Raji (cell line): Measurements from ENCODE around the gene C1orf116.

Source experiments
- POLR2A ChIP-seq: IDR thresholded peaks from 2 replicates; pipeline ENCODE4 v1.6.1; 2011; ENCODE audit warnings: low read depth, low read length, control low read depth; ENCODE audit not compliant: insufficient read depth

Gene C1orf116

DNA sequence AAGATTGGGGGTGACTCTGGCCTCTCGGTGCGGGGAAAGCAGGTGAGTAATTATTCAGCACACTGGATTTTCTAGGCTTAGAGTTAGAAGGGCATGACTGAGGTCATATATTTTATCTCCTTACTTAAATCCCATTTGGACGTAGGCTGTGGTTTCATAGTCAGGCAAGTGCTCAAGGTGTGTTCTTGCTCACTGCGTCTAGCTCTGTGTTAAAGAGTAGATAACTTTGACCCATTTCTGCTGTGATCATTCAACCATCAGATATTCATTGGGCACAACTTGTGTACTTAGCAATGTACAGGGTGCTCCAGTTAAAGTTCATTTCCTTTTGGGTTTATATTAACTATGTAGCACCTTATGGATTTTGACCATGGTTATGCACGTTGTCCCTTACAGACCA, 35.1 kb upstream of the C1orf116 start:
- no peak for TF ChIP-seq POLR2A

DNA sequence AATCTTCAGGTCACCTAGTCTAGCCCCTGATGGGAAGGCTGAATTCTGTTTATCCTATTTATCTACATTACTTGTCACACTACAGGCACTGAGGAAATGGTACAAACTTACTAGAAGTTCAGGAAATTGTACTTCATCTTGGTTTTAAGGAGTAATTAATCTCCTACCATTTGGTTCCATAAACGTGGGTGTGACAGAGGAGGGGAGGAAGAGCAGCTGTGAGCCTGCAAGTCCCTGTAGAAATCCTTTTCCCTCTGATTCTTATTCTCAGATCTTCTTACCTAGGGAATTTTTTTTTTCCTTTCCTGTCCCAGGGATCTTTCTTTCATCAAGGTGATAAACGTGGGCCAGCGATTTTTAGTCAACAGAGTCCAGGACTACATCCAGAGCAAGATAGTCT, 34.6 kb upstream of the C1orf116 start:
- no peak for TF ChIP-seq POLR2A

DNA sequence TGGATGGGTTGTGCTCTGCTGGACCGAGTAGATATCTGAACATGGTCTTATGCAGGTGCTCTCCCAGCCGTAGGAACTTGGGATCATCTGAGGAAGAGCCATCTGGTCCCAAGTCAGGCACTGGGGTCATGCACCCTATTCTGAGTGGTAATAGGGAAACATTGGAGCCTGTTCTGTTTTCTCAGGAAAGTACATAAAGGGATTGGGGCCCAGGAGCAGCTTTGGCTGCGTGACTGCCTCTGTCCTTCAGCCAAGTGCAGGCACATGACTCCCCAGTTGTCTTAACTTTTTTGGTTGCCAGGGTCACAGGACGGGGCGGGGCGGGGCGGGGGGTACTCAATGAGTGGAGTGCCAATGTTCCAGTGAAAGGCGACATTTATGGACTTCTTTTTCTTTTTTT, 32.0 kb upstream of the C1orf116 start:
- no peak for TF ChIP-seq POLR2A

DNA sequence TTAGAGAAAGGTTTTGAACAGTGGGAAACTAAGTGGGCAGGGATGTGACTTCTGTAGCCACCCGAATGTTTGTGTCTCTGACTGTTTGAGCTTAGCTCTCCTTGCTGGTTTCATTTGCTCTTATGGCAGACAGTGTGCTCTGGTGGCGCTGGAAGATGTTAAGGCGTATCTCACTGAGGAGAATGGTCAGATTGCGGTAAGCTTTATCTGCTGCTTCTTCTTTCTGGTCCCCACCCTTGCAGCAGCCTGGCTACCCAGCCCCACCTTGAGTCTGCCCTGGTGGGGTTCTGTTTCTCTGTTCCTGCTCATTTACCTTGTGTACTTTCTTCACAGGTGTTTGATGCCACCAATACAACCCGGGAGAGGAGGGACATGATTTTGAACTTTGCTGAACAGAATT, 30.5 kb upstream of the C1orf116 start:
- no peak for TF ChIP-seq POLR2A

DNA sequence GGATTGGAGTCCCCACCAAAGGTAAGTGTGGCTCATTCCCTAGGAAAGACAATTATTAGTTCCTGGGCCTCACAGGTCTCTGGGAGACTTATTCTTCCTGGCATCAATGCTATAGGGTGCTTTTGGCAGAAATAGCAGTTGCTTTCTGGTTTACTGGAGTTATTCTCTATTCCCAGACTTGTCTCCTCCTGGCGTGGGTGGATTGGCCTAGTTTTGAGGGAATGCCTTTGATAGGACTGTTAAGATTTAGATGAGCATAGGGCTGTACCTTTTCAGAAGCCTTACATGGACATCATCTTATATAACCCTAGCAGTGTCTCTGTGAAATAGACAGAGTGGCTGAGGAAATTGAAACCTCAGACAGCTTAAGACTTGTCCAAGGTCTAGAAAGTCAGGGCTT, 29.5 kb upstream of the C1orf116 start:
- TF ChIP-seq POLR2A, result no peak

DNA sequence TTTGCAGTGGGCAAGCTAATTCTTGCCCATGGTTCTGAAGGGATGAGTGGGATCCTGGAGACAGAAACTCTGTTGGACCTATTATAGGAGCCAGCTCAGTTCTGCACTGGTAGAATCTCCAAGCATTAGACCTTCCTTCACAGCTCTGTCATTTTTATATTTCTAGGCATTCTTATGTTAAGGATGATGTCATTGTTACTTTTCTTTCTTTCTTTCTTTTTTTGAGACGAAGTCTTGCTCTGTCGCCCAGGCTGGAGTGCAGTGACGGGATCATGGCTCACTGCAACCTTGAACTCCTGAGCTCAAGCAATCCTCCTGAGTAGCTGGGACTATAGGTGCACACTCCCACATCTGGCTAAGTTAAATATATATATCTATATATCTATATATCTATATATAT, 28.0 kb upstream of the C1orf116 start:
- TF ChIP-seq POLR2A, result no peak

DNA sequence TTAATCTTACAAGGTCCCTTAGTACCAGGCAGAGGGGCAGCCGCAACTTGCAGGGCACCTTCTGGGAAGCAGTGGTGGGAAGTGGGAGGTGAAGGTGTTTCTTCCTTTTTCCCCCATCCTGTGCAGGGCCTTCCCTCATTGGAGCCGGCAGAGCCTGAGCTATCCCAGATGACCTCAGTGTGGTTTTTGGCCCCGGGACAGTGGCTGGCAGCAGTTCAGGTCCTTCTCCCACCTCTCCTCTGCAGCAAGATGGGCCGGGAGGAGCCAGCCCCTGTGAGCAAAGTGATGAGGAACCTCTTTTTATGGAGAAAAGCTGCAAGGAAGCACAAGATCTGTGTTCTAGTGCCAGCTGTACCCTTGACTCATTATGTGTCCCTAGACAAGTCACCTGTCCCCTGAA, 27.3 kb upstream of the C1orf116 start:
- TF ChIP-seq POLR2A, result no peak

DNA sequence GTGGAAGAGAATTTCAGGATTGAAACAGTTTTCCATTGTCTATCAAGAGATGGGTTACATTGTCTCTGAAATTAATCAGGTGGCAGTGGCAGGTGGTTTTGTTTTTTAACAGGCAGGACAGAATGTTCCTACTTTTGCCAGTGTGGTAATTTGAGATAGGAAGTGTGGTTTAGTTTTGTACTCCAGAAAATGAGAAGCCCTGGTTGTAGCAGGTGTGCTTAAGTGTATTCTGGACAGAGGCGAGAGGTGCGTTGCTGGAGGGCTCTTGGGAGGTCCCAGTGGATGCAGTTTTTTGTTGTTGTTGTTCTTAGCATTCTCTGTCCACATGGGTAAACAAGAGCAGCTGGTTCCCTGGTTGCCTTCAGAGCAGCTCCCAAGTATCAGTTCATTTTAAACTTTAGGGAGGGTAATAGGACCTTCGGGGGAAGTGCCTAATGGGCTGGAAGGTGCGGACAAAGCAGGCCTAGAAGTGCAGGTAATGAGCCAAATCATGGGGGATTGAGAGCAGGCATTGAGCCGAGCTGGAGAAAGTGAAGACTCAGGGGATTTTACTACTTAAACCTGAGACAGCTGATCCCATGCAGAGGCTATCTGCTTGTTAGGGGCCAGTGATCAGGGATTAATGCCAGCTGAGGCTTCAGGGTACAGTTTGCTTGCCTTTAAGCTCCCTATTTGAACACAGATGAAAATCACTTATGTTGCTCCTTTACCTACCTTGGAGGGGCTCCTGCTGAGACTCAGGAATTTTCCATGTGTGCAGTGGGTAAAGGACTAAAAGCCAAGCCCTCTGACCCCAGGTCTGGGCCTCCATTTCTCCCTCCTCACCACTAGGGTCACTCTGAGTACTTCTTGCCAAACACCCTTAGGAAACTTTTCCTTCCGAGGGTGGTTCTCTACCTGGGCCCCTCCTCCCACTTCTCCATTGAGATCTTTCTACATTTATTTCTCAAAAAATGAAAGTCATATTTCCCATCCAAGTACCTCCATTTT, 26.6 kb upstream of the C1orf116 start:
- TF ChIP-seq POLR2A, result no peak

DNA sequence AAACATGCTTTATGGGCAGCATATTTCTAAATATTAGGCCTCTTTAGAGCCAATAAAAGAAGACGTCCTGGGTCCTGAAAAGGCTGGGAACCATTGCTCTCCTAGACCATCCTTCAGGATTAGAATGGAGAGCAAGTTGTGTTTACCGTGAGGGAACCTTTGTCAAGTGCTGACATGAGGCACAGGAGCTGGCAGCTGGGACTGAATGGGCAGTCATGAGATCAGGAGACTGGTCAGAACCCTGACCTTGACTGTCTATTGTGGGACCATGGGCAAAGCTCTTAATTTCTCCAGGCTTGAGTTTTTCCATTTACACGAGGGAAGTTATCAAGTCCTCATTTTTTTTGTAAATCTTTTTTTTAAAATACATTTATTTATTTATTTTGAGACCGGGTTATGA, 25.7 kb upstream of the C1orf116 start:
- TF ChIP-seq POLR2A, result no peak

DNA sequence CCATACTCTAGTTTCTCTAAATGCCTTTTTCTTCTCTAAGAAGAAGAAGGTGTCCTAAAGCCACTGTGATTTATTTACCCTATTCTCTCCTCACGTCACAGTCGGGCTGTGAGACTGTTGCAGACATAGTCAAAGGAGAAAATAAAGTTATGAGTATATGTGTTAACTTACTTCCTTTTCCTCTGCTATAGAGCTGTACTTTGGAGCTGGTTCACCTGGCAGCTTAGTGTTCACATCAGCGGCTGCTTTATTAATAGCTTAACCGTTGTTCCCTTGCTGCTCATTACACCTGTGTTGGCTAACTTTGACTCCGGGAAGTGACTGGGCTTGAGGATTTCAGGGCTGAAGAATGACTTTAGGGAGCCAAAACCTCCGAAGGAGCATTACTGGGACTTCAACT, 24.1 kb upstream of the C1orf116 start:
- no peak for TF ChIP-seq POLR2A

DNA sequence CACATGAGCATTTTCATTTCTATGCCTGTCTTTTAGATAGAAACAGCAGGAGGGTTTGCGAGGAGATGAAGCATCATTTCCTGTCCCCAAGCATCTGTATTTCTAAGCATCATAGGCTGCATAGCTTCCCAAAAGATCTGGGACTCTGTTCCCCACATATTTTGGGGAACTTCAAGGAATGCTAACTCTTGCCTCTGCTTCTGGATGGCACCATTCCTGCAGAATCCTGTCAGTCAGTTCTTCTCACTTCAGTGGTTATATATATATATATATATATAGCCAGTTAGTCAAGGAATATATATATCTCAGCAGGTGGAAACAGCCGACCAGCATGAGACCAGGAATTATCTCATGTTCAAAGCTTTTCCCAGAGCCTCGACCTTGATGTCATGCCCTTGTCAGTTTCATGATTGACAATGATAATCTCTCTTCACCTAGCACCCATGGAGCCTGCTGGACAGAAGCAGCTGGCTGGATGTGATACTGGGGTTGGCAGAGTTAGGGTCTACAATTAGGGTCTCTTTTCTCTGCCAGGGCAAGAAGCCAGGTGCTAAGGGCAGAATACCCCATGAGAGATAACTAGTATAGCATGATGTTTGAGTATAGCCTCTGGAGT, 22.9 kb upstream of the C1orf116 start:
- TF ChIP-seq POLR2A, result no peak

DNA sequence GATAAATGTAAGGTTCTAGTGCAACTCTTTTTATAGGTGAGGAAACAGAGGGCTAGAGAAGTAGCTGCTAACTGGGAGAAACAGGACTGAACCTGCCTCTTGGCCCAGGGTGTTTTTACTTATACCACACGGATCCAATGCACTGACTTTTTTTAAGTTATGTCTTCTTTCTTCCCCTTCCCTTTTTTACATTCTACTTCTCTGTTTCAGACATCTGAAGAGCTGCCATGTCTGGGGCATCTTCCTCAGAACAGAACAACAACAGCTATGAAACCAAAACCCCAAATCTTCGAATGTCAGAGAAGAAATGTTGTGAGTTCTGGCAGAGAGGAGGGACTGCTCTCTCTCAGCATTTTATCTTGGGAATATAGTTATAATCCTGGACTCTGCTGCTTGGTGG, 21.9 kb upstream of the C1orf116 start:
- TF ChIP-seq POLR2A, result no peak

DNA sequence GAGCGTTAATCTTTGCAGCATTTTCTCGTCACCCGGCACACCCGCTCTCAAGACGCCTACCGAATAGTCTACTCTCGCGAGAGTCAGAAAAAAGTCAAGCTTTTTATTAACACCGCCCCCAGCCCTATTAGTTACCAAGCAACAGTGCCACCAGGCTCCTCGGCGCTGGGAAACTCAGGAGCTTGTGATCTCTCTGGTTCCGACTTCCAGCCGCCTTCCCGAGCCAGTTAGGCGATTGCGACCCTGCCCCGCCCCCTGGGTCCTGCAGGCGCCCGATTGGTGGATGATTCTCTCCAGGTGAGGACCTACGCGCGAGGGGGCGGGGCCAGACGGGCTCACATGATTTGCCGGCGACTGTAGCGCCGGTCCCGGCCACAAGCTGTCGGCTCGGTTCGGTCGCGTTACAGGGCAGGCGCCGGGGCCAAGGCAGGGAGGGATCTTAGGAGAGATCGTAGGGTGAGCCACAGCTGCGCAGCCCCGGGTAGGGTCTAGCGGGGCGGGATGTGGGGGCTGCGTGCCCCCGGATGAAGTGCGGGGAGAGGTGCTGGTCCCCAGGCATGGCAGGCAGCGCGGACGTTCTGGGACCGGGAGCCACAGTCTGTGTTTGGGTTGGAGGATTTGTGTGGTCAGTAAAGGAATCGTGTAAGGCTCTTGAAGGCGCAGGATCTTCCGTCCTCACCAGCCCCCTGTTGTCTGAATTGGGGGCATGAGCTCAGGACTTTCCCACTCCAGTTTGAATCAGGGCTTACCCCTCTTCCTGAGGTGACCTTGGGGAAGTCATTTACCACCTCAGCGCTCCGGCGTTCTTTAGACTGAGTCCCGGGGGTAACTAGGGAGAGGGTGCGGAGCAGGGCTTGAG, 20.6 kb upstream of the C1orf116 start, which contains the start of gene PFKFB2:
Gene PFKFB2 (plus strand): TSS at position 365 of the 859 bp plus-strand sequence. CDS start 1,443 bp downstream, outside the sequence.
- peak; percentile 74 for TF ChIP-seq POLR2A

DNA sequence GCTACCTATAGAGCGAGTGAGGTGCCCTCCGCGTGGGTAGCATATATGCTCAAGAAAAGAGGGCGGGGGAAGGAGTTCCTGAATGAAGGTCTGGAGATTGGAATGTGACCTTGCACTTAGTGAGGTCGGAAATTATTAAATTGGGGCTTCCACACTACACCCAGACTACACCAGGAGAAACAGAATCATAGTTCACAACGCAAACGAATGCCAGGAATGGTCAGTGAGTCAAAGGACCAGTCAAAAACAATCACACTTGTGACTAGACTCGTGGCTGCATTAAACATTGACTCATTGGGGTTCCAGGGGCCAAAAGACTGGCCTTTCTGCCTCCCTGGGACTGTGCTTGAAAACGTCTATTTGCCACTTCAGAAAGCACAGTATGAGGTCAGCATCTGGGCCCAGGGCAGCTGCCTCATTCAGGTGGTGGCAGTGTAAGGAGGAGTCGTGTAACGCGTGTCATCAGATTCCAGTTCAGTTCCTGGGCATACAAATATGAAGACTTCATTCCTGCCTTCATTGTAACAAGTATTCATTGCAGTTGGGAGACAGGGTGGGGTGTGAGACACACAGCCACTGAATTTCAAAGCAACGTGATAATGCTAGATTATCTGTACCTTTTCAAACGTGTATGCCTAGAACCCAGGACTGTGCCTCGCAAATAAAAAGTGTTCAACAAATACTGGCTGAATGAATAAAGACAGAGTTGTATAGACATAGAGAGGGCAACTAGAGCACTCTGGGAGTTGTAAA, 18.8 kb upstream of the C1orf116 start, which contains the start of gene YOD1:
Gene YOD1 (minus strand): TSS at position 18 of the 753 bp plus-strand sequence. CDS start 178 bp downstream, outside the sequence.
- no peak for TF ChIP-seq POLR2A
